ENCODE results near the gene PTPN21. TPM values are rescaled to one million over a fixed set of nuclear protein-coding genes. Genes with fewer than 3 reads are reported as not detected.

Gene PTPN21
- total RNA-seq, 6 experiments from 2014 or later, result 6.0 to 12.2 (median 10.3) TPM

DNA sequence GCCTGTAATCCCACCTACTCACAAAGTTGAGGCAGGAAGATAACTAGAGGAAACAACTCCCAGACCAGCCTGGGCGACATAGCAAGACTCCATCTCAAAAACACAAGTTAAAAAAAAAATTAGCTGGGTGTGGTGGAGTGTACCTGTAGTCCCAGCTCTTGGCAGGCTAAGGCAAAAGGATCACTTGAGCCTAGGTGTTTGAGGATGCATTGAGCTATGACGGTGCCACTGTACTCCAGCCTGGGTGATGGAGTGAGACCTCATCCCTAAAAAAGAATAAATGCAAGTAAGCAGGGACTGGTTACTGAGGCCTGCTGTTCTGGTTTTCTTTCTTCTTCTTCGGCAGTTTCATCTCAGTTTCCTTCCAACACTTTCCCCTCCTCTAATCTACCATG is 7.4 kb downstream of the PTPN21 start:
- Histone ChIP-seq H3K27me3 (no peaks in the 10 kb centered on the region), H3K4me1 (peaks cover 0 to 11% (median 3%) of the 10 kb centered on the region in 4 donors), H3K27ac (no peak overlapping the region), H3K4me3 (no peak overlapping the region), H3K9me3 (no peaks in the 10 kb centered on the region), H3K36me3 (peaks cover 0 to 17% (median 0%) of the 10 kb centered on the region in 4 donors)
- no peak for DNase-seq
- WGBS (ENCODE audit: insufficient coverage, low coverage, low lambda C conversion rate, missing lambda C conversion rate), result 86% methylated on average over 3 of the region's 3 CpGs
- no peak for ATAC-seq
- no peak for TF ChIP-seq POLR2A (IDR thresholded peaks at IDR 0.05)
- TF ChIP-seq, protein P1, sequence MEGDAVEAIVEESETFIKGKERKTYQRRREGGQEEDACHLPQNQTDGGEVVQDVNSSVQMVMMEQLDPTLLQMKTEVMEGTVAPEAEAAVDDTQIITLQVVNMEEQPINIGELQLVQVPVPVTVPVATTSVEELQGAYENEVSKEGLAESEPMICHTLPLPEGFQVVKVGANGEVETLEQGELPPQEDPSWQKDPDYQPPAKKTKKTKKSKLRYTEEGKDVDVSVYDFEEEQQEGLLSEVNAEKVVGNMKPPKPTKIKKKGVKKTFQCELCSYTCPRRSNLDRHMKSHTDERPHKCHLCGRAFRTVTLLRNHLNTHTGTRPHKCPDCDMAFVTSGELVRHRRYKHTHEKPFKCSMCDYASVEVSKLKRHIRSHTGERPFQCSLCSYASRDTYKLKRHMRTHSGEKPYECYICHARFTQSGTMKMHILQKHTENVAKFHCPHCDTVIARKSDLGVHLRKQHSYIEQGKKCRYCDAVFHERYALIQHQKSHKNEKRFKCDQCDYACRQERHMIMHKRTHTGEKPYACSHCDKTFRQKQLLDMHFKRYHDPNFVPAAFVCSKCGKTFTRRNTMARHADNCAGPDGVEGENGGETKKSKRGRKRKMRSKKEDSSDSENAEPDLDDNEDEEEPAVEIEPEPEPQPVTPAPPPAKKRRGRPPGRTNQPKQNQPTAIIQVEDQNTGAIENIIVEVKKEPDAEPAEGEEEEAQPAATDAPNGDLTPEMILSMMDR (IDR thresholded peaks at IDR 0.05), result no peak
- intact Hi-C loops (cut with DNase I), result no loop called here

DNA sequence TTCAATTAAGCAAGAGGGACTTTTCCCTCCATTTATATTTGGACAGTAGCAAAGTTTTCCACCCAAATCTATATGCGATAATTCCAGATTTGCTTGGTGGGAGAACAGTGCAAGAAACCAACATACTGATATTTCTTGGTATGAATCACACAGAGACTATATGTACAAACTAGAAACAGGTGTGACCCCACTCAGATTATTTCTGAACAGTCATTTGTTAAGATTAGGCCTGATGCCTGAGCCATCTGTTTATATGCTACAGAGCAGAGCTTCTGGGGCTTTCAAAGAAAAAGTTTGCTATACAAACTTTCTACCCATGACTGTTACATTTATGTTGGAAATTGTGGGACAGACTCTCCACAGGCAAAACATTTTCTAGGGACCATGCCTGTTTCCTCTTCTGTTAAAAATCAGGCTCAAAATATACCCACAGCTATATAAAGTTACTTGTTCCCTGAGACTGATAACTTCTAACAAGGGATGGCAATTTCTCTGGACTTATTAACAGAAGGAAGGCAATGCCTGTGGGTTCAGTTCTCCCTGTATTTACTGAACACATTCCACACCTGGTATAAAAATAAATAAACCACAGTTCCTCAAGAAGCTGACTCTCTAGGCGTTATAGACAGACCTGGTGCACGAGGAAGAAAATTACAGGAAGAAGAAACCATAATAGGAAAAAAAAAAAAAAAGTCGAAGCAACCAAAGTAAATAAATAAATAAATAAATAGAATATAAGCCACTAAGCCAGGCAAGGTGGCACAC is 8.0 kb downstream of the PTPN21 start:
- Histone ChIP-seq H3K9me3 (no peaks in the 10 kb centered on the region), H3K27me3 (no peaks in the 10 kb centered on the region), H3K36me3 (peaks cover 0 to 17% (median 0%) of the 10 kb centered on the region in 4 donors), H3K27ac (no peak overlapping the region), H3K4me3 (no peak overlapping the region), H3K4me1 (peaks cover 0 to 11% (median 0%) of the 10 kb centered on the region in 4 donors)
- WGBS (ENCODE audit: insufficient coverage, low coverage, low lambda C conversion rate, missing lambda C conversion rate), result 81% methylated on average over 4 of the region's 4 CpGs
- no peak for DNase-seq
- intact Hi-C loops (cut with DNase I), result no loop called here
- ATAC-seq, result no peak
- TF ChIP-seq, protein P1 (IDR thresholded peaks at IDR 0.05), result no peak
- TF ChIP-seq POLR2A (IDR thresholded peaks at IDR 0.05), result no peak

DNA sequence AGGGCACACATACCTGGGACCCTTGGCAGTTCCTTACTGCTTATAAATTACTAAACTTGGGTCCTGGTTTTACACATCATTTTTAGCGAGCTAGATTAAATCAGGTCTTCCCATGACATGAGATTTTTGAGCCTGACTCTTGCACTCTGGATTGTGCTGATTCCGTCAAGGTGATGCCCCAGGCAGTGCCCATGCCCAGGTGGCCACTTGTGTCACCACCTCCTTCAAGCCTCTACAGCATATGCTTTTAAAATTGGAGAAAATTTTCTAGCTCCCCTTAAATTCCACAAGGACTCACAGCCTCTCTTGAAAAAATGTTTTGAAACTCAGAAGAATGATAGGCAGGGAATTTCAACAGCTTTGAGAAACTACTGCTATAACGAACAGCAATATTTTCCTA is 9.6 kb downstream of the PTPN21 start:
- ATAC-seq, result no peak
- Histone ChIP-seq H3K4me1 (peaks cover 0 to under 1% (median 0%) of the 10 kb centered on the region in 4 donors), H3K27me3 (no peaks in the 10 kb centered on the region), H3K36me3 (peaks cover 0 to 17% (median 0%) of the 10 kb centered on the region in 4 donors), H3K4me3 (no peak overlapping the region), H3K27ac (no peak overlapping the region), H3K9me3 (no peaks in the 10 kb centered on the region)
- intact Hi-C loops (cut with DNase I), result no loop called here
- 92% methylated on average over 3 of the region's 3 CpGs for WGBS (ENCODE audit: insufficient coverage, low coverage, low lambda C conversion rate, missing lambda C conversion rate)
- TF ChIP-seq, protein P1 (IDR thresholded peaks at IDR 0.05), result no peak
- no peak for TF ChIP-seq POLR2A (IDR thresholded peaks at IDR 0.05)
- DNase-seq, result no peak

DNA sequence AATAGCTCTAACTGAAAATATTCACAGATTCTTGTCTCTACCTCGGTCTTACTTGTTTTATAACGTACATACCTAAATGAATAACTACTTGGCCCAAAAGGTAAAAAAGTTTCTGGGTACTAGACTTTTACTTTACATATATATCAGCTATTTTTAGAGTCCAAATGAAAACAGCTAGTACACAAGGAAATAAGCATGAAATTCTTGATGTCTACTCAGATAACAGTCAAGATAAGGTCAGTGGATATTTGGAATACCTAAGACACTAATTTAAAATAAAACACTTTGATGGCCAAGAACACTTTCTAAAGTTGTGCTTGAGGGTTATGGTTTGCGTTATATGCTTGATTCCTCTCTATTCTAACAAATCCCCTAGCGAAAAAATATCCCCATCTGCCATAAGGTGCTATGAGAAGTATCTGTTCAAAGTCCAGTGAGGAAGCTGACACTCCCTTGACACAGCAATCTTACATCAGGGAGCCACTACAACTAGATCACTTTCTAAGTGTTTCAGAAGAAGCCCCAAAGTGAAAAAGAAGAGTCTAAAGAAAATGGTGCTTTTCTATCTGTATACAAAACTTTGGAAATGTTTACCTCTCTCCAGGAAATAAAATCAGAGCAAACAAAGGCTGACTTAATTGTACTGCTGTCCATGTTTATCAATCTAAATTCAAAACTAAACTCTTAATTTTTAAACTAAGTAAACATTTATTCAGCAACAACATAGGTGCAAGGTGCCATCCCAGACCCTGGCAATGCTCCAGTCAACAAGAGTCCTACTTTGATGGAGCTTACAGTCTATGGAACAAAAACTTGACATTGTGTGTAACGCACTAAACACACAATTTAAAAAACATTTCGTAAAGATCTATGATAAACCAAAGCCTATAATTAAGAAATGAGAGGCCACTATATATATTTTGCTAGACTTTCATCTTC is 11.7 kb downstream of the PTPN21 start:
- DNase-seq (no peak), ATAC-seq (no peak)
- no peak overlapping the region for H3K4me3 ChIP-seq
- 94% methylated on average over 6 of the region's 6 CpGs for WGBS (ENCODE audit: insufficient coverage, low coverage, low lambda C conversion rate, missing lambda C conversion rate)
- no peak for TF ChIP-seq POLR2A (IDR thresholded peaks at IDR 0.05)
- TF ChIP-seq, protein P1 (IDR thresholded peaks at IDR 0.05), result no peak
- H3K27ac ChIP-seq, result no peak overlapping the region
- peaks cover 0 to 4% (median 0%) of the 10 kb centered on the region in 4 donors for H3K36me3 ChIP-seq
- no peaks in the 10 kb centered on the region for H3K9me3 ChIP-seq
- intact Hi-C loops (cut with DNase I), result no loop called here
- H3K27me3 ChIP-seq, result no peaks in the 10 kb centered on the region
- no peaks in the 10 kb centered on the region for H3K4me1 ChIP-seq

Data from right lobe of liver (tissue), 6 donors.